GM18951 (cell line): ENCODE measurements around the gene TXNRD3.

ENCODE experiments used
- POLR2A ChIP-seq: IDR thresholded peaks from 4 replicates; pipeline ENCODE4 v1.6.1; 2011; ENCODE audit warnings: mild to moderate bottlenecking; ENCODE audit not compliant: insufficient read length, insufficient read depth; ENCODE audit errors: extremely low read depth
- in situ Hi-C: fragments of 300-500 bp; cut with MboI; formaldehyde crosslinking; loops from one replicate; pipeline ENCODE4 v1.12.0; 2022; ENCODE audit warnings: low sequenced_read_pairs, mixed read lengths, inconsistent platforms; ENCODE audit not compliant: unreplicated experiment

Gene TXNRD3

GRCh38 chr3:126679831-126680666, 25.1 kb upstream of the TXNRD3 start:
- in situ Hi-C loops: no loop called here

GRCh38 chr3:126679318-126679751, 24.4 kb upstream of the TXNRD3 start:
- TF ChIP-seq POLR2A: no peak
- in situ Hi-C loops: no loop called here

More at GRCh38 chr3:126679831-126680666, 25.1 kb upstream of the TXNRD3 start:
- no peak for TF ChIP-seq POLR2A

- TF ChIP-seq POLR2A: no peak
- in situ Hi-C loops: no loop called here
These were observed 23.9 kb upstream of the TXNRD3 start for GRCh38 chr3:126678693-126679317.

GRCh38 chr3:126677862-126678503, 23.1 kb upstream of the TXNRD3 start:
- TF ChIP-seq POLR2A: no peak
- in situ Hi-C loops: no loop called here

- in situ Hi-C loops: no loop called here
These were observed 22.2 kb upstream of the TXNRD3 start for GRCh38 chr3:126676919-126677705.

GRCh38 chr3:126672741-126673140, 17.8 kb upstream of the TXNRD3 start:
- TF ChIP-seq POLR2A: no peak
- in situ Hi-C loops: no loop called here

More at GRCh38 chr3:126676919-126677705, 22.2 kb upstream of the TXNRD3 start:
- TF ChIP-seq POLR2A: no peak

GRCh38 chr3:126672340-126672739, 17.4 kb upstream of the TXNRD3 start:
- no peak for TF ChIP-seq POLR2A
- in situ Hi-C loops: no loop called here

- no peak for TF ChIP-seq POLR2A
- in situ Hi-C loops: no loop called here
These were observed 16.6 kb upstream of the TXNRD3 start for GRCh38 chr3:126671521-126671920.

GRCh38 chr3:126668450-126669401, 13.8 kb upstream of the TXNRD3 start:
- in situ Hi-C loops: no loop called here
- TF ChIP-seq POLR2A: no peak

- no peak for TF ChIP-seq POLR2A
These were observed 12.9 kb upstream of the TXNRD3 start for GRCh38 chr3:126667631-126668449.

GRCh38 chr3:126666658-126667528, 12.0 kb upstream of the TXNRD3 start:
- in situ Hi-C loops: no loop called here
- TF ChIP-seq POLR2A: no peak

More at GRCh38 chr3:126667631-126668449, 12.9 kb upstream of the TXNRD3 start:
- in situ Hi-C loops: no loop called here
